Measurements from ENCODE around the gene CHSY1. TPM values are rescaled to one million over a fixed set of nuclear protein-coding genes. Genes with fewer than 3 reads are reported as not detected.

Gene CHSY1
- total RNA-seq, 4 donors from 2014 or later: 19.2 to 36.8 (median 28.1) TPM

- TF ChIP-seq, protein P1, sequence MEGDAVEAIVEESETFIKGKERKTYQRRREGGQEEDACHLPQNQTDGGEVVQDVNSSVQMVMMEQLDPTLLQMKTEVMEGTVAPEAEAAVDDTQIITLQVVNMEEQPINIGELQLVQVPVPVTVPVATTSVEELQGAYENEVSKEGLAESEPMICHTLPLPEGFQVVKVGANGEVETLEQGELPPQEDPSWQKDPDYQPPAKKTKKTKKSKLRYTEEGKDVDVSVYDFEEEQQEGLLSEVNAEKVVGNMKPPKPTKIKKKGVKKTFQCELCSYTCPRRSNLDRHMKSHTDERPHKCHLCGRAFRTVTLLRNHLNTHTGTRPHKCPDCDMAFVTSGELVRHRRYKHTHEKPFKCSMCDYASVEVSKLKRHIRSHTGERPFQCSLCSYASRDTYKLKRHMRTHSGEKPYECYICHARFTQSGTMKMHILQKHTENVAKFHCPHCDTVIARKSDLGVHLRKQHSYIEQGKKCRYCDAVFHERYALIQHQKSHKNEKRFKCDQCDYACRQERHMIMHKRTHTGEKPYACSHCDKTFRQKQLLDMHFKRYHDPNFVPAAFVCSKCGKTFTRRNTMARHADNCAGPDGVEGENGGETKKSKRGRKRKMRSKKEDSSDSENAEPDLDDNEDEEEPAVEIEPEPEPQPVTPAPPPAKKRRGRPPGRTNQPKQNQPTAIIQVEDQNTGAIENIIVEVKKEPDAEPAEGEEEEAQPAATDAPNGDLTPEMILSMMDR (IDR thresholded peaks at IDR 0.05; ENCODE audit: low read depth): no peak
Observed at GRCh38 chr15:101273534-101273933, 21.7 kb upstream of the CHSY1 start.

DNA sequence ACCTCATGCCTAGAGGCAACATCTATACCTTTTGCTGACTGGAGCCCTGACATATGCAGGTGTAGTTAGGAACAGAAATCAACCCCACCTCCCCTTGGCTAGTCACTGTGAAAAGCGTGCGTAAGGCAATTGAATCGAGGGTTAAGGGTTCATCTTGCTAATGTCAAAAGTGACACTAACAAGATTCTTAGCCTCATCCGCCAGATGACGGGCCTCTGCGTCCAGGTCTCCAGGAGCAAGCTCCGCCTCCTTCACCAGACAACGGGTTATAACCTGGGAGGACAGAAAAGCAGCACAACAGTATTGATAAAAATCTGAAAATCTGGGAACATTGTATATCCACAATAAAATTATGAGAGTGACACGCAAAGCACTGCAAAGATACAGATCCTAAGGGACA, 20.7 kb upstream of the CHSY1 start:
- TF ChIP-seq, protein P1 (IDR thresholded peaks at IDR 0.05; ENCODE audit: low read depth): no peak

DNA sequence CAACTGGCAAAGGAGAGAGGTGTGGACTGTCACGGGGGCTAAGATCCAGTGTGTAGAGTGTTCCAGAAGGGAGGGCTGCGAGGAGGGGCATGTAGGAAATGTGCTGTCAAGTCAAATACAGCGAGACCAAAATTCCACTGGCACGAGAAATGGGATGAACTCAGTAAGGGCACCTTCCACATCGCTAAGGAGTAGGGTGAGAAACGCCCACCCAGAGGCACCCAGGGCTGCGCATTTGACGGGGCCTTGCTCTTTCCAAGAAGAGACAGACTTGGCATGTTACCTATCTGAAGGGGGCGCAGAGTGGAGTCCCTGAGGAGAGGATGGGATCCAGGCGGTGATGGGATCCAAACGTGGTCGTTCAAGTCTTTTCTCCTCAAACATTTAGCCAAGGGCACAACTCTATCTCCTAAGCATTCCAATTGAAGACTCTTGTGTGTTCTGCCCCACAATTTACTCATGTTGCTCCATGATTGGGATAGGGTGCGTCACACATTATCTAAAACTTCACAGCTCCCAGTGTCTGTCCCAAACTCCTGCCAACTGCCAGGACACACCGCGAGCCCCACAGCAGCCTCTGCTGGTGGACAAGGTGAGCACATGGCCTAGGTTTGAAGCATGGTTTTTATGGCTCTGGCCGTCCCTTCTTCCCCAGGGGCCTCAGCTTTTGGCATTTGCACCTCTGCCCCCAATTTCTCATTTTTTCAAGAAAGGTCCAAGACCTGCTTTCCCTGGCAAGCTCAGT, 17.8 kb upstream of the CHSY1 start:
- TF ChIP-seq, protein P1 (IDR thresholded peaks at IDR 0.05; ENCODE audit: low read depth): no peak

- TF ChIP-seq, protein P1 (IDR thresholded peaks at IDR 0.05; ENCODE audit: low read depth): no peak
Observed at GRCh38 chr15:101267320-101268104, 15.7 kb upstream of the CHSY1 start.

DNA sequence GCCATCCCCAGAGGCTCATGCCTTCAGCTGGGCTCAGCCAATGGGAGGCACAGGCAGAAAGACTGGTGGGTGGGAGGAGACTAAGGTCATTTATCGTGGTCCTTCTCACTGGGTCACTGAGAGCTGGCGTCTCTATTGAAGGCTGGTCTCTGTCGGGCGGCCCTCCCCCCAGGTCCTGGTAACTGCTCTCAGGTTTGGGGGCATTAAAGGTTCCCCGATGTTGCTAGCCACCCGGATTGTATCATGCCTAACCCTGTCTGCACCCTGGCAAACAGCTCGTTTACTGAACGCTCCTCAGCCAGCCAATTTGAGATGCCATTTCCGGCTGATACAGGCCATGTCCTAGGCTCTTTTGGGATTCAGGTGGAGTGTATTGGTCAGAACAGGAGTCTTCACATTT, 14.9 kb upstream of the CHSY1 start:
- TF ChIP-seq, protein P1 (IDR thresholded peaks at IDR 0.05; ENCODE audit: low read depth): no peak

DNA sequence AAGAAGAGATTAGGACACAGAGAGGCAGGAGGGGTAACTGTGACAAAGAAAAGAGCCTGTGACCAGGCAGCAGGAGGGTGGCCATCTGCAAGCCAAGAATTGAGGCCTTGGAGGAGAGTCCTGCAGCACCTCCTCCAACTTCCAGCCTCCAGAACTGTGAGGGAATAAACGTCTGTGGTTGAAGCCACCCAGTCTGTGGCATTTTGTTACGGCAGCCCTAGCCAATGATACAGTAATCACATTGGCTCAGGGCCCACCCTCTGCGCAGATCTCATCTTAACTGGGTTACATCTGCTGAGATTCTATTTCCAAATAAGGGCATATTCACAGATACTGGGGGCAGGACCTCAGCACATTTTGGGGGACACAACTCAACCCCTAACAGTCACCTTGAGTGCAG, 14.2 kb upstream of the CHSY1 start:
- TF ChIP-seq, protein P1 (IDR thresholded peaks at IDR 0.05; ENCODE audit: low read depth): no peak

DNA sequence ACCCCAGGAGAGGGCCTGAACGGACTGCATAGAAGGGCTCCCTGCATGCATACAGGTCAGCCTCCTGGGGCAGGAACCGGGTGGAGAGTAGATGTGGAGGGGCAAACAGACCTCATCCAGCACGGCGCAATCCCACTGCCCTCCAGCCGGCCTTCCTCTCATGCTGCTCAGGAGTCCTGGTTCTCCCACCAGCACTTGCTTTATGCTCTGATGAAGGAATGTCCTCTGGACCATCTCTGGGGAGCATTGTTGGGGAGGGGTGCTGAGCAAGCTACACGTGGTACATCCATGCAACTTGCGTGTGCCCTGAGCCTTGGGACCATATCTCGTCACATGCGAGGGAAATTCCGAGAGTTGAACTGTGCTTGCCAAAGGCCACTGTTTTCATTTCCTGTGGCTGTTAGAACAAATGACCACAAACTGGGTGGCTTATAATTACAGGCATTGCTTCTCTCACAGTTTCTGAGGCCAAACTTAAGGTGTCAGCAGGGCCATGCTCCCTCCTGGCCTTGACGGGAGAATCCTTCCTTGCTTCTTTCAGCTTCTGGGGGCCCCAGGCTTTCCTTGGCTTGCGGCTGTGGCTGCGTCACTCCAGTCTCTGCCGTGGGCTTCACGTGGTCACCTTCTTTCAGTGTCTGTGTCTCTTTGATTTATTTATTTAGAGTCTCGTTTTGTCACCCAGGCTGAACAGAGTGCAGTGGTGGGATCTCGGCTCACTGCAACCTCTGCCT, 13.2 kb upstream of the CHSY1 start:
- TF ChIP-seq, protein P1 (IDR thresholded peaks at IDR 0.05; ENCODE audit: low read depth): no peak
